ENCODE measurements around the gene PXMP4. TPM values are rescaled to one million over a fixed set of nuclear protein-coding genes. Genes with fewer than 3 reads are reported as not detected.

The PXMP4 gene
- total and polyA plus RNA-seq, 9 of the 15 experiments (the other 6 are each of a cell fraction or from before 2014, with no cell fraction given): 4.8 to 29.1 (median 6.8) TPM

DNA sequence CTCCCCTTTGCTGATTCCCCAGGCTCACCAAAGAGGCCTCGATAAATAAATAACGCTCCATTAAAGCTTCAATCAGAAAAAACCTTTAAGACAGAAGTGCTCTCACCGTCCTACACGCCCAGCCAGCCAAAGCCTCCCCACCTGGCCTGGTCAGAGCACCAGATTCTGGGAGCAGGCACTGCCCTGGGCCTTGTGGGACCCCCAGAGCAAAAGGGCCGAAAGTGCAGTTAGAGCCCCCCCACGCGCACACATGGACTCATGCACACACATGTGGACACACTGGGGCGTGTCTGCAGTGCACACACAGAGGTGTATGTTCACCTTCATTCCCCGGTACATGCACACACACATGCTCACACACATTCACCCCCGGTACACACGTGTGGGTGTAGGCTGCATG is 44.0 kb downstream of the PXMP4 start (continued):
- no peak for TF ChIP-seq ESRRB (CRISPR knock-in tag; IDR thresholded peaks at IDR 0.05; ENCODE audit: borderline replicate concordance)
- TF ChIP-seq, protein P1, sequence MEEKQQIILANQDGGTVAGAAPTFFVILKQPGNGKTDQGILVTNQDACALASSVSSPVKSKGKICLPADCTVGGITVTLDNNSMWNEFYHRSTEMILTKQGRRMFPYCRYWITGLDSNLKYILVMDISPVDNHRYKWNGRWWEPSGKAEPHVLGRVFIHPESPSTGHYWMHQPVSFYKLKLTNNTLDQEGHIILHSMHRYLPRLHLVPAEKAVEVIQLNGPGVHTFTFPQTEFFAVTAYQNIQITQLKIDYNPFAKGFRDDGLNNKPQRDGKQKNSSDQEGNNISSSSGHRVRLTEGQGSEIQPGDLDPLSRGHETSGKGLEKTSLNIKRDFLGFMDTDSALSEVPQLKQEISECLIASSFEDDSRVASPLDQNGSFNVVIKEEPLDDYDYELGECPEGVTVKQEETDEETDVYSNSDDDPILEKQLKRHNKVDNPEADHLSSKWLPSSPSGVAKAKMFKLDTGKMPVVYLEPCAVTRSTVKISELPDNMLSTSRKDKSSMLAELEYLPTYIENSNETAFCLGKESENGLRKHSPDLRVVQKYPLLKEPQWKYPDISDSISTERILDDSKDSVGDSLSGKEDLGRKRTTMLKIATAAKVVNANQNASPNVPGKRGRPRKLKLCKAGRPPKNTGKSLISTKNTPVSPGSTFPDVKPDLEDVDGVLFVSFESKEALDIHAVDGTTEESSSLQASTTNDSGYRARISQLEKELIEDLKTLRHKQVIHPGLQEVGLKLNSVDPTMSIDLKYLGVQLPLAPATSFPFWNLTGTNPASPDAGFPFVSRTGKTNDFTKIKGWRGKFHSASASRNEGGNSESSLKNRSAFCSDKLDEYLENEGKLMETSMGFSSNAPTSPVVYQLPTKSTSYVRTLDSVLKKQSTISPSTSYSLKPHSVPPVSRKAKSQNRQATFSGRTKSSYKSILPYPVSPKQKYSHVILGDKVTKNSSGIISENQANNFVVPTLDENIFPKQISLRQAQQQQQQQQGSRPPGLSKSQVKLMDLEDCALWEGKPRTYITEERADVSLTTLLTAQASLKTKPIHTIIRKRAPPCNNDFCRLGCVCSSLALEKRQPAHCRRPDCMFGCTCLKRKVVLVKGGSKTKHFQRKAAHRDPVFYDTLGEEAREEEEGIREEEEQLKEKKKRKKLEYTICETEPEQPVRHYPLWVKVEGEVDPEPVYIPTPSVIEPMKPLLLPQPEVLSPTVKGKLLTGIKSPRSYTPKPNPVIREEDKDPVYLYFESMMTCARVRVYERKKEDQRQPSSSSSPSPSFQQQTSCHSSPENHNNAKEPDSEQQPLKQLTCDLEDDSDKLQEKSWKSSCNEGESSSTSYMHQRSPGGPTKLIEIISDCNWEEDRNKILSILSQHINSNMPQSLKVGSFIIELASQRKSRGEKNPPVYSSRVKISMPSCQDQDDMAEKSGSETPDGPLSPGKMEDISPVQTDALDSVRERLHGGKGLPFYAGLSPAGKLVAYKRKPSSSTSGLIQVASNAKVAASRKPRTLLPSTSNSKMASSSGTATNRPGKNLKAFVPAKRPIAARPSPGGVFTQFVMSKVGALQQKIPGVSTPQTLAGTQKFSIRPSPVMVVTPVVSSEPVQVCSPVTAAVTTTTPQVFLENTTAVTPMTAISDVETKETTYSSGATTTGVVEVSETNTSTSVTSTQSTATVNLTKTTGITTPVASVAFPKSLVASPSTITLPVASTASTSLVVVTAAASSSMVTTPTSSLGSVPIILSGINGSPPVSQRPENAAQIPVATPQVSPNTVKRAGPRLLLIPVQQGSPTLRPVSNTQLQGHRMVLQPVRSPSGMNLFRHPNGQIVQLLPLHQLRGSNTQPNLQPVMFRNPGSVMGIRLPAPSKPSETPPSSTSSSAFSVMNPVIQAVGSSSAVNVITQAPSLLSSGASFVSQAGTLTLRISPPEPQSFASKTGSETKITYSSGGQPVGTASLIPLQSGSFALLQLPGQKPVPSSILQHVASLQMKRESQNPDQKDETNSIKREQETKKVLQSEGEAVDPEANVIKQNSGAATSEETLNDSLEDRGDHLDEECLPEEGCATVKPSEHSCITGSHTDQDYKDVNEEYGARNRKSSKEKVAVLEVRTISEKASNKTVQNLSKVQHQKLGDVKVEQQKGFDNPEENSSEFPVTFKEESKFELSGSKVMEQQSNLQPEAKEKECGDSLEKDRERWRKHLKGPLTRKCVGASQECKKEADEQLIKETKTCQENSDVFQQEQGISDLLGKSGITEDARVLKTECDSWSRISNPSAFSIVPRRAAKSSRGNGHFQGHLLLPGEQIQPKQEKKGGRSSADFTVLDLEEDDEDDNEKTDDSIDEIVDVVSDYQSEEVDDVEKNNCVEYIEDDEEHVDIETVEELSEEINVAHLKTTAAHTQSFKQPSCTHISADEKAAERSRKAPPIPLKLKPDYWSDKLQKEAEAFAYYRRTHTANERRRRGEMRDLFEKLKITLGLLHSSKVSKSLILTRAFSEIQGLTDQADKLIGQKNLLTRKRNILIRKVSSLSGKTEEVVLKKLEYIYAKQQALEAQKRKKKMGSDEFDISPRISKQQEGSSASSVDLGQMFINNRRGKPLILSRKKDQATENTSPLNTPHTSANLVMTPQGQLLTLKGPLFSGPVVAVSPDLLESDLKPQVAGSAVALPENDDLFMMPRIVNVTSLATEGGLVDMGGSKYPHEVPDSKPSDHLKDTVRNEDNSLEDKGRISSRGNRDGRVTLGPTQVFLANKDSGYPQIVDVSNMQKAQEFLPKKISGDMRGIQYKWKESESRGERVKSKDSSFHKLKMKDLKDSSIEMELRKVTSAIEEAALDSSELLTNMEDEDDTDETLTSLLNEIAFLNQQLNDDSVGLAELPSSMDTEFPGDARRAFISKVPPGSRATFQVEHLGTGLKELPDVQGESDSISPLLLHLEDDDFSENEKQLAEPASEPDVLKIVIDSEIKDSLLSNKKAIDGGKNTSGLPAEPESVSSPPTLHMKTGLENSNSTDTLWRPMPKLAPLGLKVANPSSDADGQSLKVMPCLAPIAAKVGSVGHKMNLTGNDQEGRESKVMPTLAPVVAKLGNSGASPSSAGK (IDR thresholded peaks at IDR 0.05): no peak
- TF ChIP-seq CXXC5 (CRISPR knock-in tag; IDR thresholded peaks at IDR 0.05): no peak
- TF ChIP-seq KAT8 (IDR thresholded peaks at IDR 0.05; ENCODE audit: low read depth): no peak
- TF ChIP-seq ZNF75A (CRISPR knock-in tag; IDR thresholded peaks at IDR 0.05): no peak
- no peak for TF ChIP-seq COPS2 (conservative IDR thresholded peaks at IDR 0.05)
- no peak for TF ChIP-seq FIP1L1 (IDR thresholded peaks at IDR 0.05; ENCODE audit: low read depth, low read length, poor library complexity, severe bottlenecking)
- TF ChIP-seq, protein P2, sequence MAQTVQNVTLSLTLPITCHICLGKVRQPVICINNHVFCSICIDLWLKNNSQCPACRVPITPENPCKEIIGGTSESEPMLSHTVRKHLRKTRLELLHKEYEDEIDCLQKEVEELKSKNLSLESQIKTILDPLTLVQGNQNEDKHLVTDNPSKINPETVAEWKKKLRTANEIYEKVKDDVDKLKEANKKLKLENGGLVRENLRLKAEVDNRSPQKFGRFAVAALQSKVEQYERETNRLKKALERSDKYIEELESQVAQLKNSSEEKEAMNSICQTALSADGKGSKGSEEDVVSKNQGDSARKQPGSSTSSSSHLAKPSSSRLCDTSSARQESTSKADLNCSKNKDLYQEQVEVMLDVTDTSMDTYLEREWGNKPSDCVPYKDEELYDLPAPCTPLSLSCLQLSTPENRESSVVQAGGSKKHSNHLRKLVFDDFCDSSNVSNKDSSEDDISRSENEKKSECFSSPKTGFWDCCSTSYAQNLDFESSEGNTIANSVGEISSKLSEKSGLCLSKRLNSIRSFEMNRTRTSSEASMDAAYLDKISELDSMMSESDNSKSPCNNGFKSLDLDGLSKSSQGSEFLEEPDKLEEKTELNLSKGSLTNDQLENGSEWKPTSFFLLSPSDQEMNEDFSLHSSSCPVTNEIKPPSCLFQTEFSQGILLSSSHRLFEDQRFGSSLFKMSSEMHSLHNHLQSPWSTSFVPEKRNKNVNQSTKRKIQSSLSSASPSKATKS (CRISPR knock-in tag; IDR thresholded peaks at IDR 0.05): no peak
